CD4-positive, alpha-beta T cell treated with Interleukin-2 at 100 ng/mL for 4 hours (primary cell): ENCODE measurements around the gene TMEM30A.
A peak's percentile ranks its signal among the peaks of the same experiment; 100 is the strongest.

ENCODE experiments used
- DNase-seq: peaks from one replicate; pipeline ENCODE4 v3.0.0-alpha.2; 2020; ENCODE audit warnings: low spot score

TMEM30A gene

GRCh38 chr6:75291744-75292143 is 7.2 kb upstream of the TMEM30A start:
- DNase-seq: no peak

GRCh38 chr6:75291331-75291730 is 6.7 kb upstream of the TMEM30A start:
- DNase-seq: no peak

GRCh38 chr6:75290136-75290945 is 5.7 kb upstream of the TMEM30A start:
- DNase-seq: no peak

GRCh38 chr6:75288023-75288422 is 3.4 kb upstream of the TMEM30A start:
- DNase-seq: no peak

- DNase-seq: no peak
These were observed 2.8 kb upstream of the TMEM30A start for GRCh38 chr6:75287424-75287823.

- no peak for DNase-seq
These were observed 2.4 kb upstream of the TMEM30A start for GRCh38 chr6:75286955-75287354.

- DNase-seq: no peak
These were observed 669 bp upstream of the TMEM30A start for GRCh38 chr6:75285283-75285639.

- DNase-seq: peak; percentile 10
These were observed 523 bp downstream of the TMEM30A start for GRCh38 chr6:75283907-75284631.

GRCh38 chr6:75282706-75283105 is 1.9 kb downstream of the TMEM30A start:
- DNase-seq: no peak

- DNase-seq: peak; percentile 12
These were observed 2.9 kb downstream of the TMEM30A start for GRCh38 chr6:75281653-75282052.

GRCh38 chr6:75280131-75280855 is 4.3 kb downstream of the TMEM30A start:
- DNase-seq: no peak

- no peak for DNase-seq
These were observed 5.2 kb downstream of the TMEM30A start for GRCh38 chr6:75279418-75279817.

- DNase-seq: peak; percentile 21
These were observed 6.0 kb downstream of the TMEM30A start for GRCh38 chr6:75278474-75279077.

GRCh38 chr6:75275067-75275466 is 9.5 kb downstream of the TMEM30A start:
- DNase-seq: no peak

- no peak for DNase-seq
These were observed 11.6 kb downstream of the TMEM30A start for GRCh38 chr6:75273009-75273408.

- DNase-seq: no peak
These were observed 12.3 kb downstream of the TMEM30A start for GRCh38 chr6:75272145-75272840.

GRCh38 chr6:75268988-75269354 is 15.6 kb downstream of the TMEM30A start:
- peak; percentile 8 for DNase-seq

GRCh38 chr6:75268121-75268987 is 16.2 kb downstream of the TMEM30A start:
- peak; percentile 28 for DNase-seq

- DNase-seq: no peak
These were observed 17.1 kb downstream of the TMEM30A start for GRCh38 chr6:75267461-75267860.

- peak; percentile 55 for DNase-seq
These were observed 17.8 kb downstream of the TMEM30A start for GRCh38 chr6:75266716-75267291.

GRCh38 chr6:75263401-75263750 is 21.2 kb downstream of the TMEM30A start:
- no peak for DNase-seq
